ENCODE results near the gene GPR17. TPM values are rescaled to one million over a fixed set of nuclear protein-coding genes. Genes with fewer than 3 reads are reported as not detected.

The GPR17 gene
- polyA plus RNA-seq, 2 donors: 0.26 to 1.6 TPM

DNA sequence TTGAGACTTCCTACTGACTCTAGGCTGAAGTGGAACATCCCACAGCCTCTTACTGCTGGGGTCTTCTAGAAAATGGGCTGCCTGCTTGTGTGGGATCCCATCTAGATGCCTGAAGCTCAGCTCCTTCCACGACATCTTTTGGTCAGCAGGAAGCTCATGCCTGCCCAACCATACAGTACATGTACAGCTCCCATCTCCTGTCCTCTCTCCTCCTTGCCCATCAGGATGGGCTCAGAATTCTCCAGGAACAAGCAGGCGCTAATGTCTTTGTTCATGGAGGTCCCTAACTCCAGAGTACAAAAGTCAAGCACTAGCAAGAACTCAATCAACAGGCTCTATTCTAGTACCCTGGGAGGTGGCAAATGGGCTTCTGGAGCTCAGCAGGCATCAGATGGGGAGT, 31.7 kb upstream of the GPR17 start:
- H3K36me3 ChIP-seq (ENCODE audit: control insufficient read depth in 2 of 2, insufficient read depth in 2 of 2, low read length in 1 of 2): no peaks in the 10 kb centered on the region
- no peak overlapping the region for H3K4me3 ChIP-seq (ENCODE audit: low read depth in 1 of 2, low read length in 2 of 2)
- H3K9me3 ChIP-seq (ENCODE audit: control insufficient read depth in 2 of 2, insufficient read depth in 1 of 2, low read depth in 1 of 2, low read length in 1 of 2): peaks cover 3 to 9% of the 10 kb centered on the region in 2 donors
- H3K27me3 ChIP-seq (ENCODE audit: control insufficient read depth in 1 of 2, insufficient read depth in 2 of 2, low read length in 2 of 2): no peaks in the 10 kb centered on the region
- H3K27ac ChIP-seq (ENCODE audit: low read depth in 2 of 2, low read length in 1 of 2): no peak overlapping the region
- no peaks in the 10 kb centered on the region for H3K4me1 ChIP-seq (ENCODE audit: control insufficient read depth in 2 of 2, insufficient read depth in 2 of 2, low read length in 1 of 2)
- 87 to 88% methylated on average over 2 of the region's 2 CpGs for WGBS, 2 donors

DNA sequence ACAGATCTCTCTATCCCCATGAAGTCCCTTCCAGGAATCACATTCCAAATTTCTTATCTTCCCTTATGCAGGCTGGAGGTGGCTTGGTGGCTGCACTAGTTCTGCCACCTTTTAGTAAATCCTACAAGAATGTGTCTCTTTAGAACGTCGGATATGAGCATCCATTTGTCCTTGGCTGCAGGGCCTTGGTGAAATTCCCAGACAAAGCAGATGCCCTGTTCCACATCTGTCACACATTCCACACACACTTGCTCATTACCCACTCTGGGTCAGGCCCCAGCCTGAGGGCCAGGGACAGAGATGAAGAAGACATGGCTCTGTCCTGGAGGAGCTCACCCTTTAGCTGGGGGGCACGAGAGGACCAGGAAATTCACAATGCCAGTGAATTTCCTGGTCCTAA, 31.2 kb upstream of the GPR17 start:
- H3K4me1 ChIP-seq (ENCODE audit: control insufficient read depth in 2 of 2, insufficient read depth in 2 of 2, low read length in 1 of 2): no peaks in the 10 kb centered on the region
- peaks cover 3 to 9% of the 10 kb centered on the region in 2 donors for H3K9me3 ChIP-seq (ENCODE audit: control insufficient read depth in 2 of 2, insufficient read depth in 1 of 2, low read depth in 1 of 2, low read length in 1 of 2)
- no peaks in the 10 kb centered on the region for H3K36me3 ChIP-seq (ENCODE audit: control insufficient read depth in 2 of 2, insufficient read depth in 2 of 2, low read length in 1 of 2)
- H3K4me3 ChIP-seq (ENCODE audit: low read depth in 1 of 2, low read length in 2 of 2): no peak overlapping the region
- WGBS, 2 donors: 58 to 60% methylated on average over 3 of the region's 3 CpGs
- no peak overlapping the region for H3K27ac ChIP-seq (ENCODE audit: low read depth in 2 of 2, low read length in 1 of 2)
- H3K27me3 ChIP-seq (ENCODE audit: control insufficient read depth in 1 of 2, insufficient read depth in 2 of 2, low read length in 2 of 2): no peaks in the 10 kb centered on the region

DNA sequence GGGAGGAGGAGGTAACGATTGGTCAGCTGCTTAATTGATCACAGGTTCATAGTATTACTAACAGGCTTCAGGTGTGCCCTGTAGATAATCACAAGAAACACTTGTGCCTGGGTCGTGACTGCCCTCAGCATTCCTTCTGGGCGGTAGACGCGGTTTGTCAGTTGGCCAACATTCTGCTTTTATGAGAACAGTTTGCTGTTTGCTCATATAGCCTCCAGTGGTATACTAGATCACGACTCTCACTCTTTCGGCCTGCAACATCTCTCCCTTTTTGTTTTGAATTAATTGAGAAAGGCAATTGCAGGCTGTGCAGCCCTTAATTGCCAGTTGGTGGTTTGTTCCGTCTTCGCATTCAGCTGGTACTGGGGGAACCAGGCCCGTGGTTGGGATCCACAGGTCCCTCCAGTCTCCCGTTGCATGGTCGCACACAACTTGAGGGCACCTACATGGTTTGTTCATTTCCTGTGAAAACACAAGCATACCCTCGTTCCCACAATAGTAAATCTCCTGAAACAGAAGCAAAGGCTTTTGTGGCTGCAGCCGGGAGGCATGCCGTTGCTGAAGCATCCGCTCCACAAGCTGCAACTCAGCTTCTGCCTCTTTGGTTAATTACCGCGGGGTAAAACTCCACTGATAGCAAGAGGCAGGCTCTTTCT, 30.3 kb upstream of the GPR17 start:
- Histone ChIP-seq H3K4me1 (ENCODE audit: control insufficient read depth in 2 of 2, insufficient read depth in 2 of 2, low read length in 1 of 2) (no peaks in the 10 kb centered on the region), H3K36me3 (ENCODE audit: control insufficient read depth in 2 of 2, insufficient read depth in 2 of 2, low read length in 1 of 2) (no peaks in the 10 kb centered on the region)
- whole genome bisulfite sequencing, 2 donors: 68 to 76% methylated on average over 18 of the region's 18 CpGs

DNA sequence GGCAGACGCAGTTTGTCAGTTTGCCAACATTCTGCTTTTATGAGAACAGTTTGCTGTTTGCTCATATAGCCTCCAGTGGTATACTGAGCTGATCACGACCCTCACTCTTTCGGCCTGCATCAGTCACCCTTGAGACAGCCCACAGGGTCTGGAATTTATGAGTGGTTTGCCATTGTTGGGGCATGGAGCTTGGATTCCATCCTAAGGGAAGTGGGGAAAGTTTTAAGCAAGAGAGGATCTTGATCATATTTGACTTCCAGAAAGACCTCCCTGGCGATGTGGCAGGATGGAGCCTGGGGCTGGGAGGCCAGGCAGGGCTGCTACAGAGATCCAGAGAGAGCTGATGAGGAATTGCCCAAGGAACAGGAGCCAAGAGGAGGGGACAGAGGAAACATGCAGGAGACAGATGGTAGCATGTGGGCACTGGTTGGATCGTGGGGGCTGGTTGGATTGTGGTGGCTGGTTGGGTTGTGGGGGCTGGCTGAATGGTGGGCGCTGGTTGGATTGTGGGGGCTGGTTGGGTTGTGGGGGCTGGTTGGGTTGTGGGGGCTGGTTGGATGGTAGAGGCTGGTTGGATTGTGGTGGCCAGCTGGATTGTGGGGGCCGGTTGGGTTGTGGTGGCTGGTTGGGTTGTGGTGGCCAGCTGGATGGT, 27.3 kb upstream of the GPR17 start:
- H3K27me3 ChIP-seq (ENCODE audit: control insufficient read depth in 1 of 2, insufficient read depth in 2 of 2, low read length in 2 of 2): no peaks in the 10 kb centered on the region
- no peaks in the 10 kb centered on the region for H3K4me1 ChIP-seq (ENCODE audit: control insufficient read depth in 2 of 2, insufficient read depth in 2 of 2, low read length in 1 of 2)
- H3K27ac ChIP-seq (ENCODE audit: low read depth in 2 of 2, low read length in 1 of 2): no peak overlapping the region
- H3K4me3 ChIP-seq (ENCODE audit: low read depth in 1 of 2, low read length in 2 of 2): no peak overlapping the region
- WGBS, 2 donors: 73 to 74% methylated on average over 7 of the region's 7 CpGs
- H3K36me3 ChIP-seq (ENCODE audit: control insufficient read depth in 2 of 2, insufficient read depth in 2 of 2, low read length in 1 of 2): no peaks in the 10 kb centered on the region
- H3K9me3 ChIP-seq (ENCODE audit: control insufficient read depth in 2 of 2, insufficient read depth in 1 of 2, low read depth in 1 of 2, low read length in 1 of 2): no peaks in the 10 kb centered on the region

More for the DNA sequence above, 30.3 kb upstream of the GPR17 start:
- H3K9me3 ChIP-seq (ENCODE audit: control insufficient read depth in 2 of 2, insufficient read depth in 1 of 2, low read depth in 1 of 2, low read length in 1 of 2): peaks cover 3 to 9% of the 10 kb centered on the region in 2 donors
- no peak overlapping the region for H3K4me3 ChIP-seq (ENCODE audit: low read depth in 1 of 2, low read length in 2 of 2)
- H3K27ac ChIP-seq (ENCODE audit: low read depth in 2 of 2, low read length in 1 of 2): no peak overlapping the region
- no peaks in the 10 kb centered on the region for H3K27me3 ChIP-seq (ENCODE audit: control insufficient read depth in 1 of 2, insufficient read depth in 2 of 2, low read length in 2 of 2)

DNA sequence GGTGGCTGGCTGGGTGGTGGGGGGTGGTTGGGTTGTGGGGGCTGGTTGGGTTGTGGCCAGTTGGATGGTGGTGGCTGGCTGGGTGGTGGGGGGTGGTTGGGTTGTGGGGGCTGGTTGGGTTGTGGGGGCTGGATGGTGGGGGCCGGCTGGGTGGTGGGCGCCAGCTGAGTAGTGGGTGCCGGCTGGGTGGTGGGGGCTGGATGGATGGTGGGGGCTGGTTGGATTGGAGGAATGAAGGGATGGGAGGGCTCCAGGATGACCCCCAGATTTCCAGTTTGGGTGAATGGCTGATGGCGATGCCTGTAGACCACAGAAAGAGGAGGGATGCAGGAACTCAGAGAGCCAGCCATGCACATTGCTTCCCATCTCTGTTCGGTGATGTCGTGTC, 26.8 kb upstream of the GPR17 start:
- WGBS, 2 donors: 95 to 97% methylated on average over 6 of the region's 6 CpGs
- H3K9me3 ChIP-seq (ENCODE audit: control insufficient read depth in 2 of 2, insufficient read depth in 1 of 2, low read depth in 1 of 2, low read length in 1 of 2): no peaks in the 10 kb centered on the region
- no peaks in the 10 kb centered on the region for H3K4me1 ChIP-seq (ENCODE audit: control insufficient read depth in 2 of 2, insufficient read depth in 2 of 2, low read length in 1 of 2)
- no peak overlapping the region for H3K27ac ChIP-seq (ENCODE audit: low read depth in 2 of 2, low read length in 1 of 2)
- no peaks in the 10 kb centered on the region for H3K36me3 ChIP-seq (ENCODE audit: control insufficient read depth in 2 of 2, insufficient read depth in 2 of 2, low read length in 1 of 2)
- no peaks in the 10 kb centered on the region for H3K27me3 ChIP-seq (ENCODE audit: control insufficient read depth in 1 of 2, insufficient read depth in 2 of 2, low read length in 2 of 2)
- no peak overlapping the region for H3K4me3 ChIP-seq (ENCODE audit: low read depth in 1 of 2, low read length in 2 of 2)

DNA sequence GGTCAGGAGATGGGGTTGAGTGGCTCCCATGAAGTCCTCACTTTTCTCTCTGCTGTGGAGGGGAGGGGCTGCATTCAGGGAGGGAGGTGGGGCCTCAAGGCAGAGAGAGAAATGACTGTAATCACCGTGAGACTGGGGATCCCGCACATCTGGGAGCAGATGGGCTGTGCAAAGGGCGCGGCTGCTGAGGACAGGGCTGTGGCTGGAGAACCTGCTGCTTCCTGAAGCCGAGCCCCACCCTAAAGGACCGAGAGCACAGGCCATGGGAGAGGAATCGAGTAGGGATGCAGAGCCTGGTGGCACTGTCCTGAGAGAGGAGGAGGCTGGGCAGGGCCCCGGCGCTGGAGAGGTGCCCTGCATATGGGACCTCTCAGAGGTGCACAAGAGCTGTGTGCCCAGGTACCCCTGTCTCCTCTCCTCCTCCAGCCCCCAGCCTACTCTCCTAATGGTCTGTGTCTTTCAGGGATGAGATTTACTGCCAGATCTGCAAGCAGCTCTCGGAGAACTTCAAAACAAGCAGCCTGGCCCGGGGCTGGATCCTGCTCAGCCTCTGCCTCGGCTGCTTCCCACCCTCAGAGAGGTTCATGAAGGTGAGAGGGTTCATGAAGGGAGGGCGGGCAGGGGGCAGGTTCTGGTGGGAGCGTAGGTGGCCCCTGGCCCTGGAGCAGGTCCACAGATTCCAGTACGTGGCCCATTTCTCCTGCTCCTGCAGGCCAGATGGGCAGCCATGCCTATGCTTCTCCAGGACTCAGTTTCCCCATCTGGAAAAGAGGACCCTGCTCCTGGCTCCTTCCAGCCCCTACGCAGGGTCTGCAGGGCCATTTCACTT, 25.9 kb upstream of the GPR17 start:
- H3K4me3 ChIP-seq (ENCODE audit: low read depth in 1 of 2, low read length in 2 of 2): no peak overlapping the region
- no peak overlapping the region for H3K27ac ChIP-seq (ENCODE audit: low read depth in 2 of 2, low read length in 1 of 2)
- 67 to 72% methylated on average over 16 of the region's 16 CpGs for WGBS, 2 donors
- H3K9me3 ChIP-seq (ENCODE audit: control insufficient read depth in 2 of 2, insufficient read depth in 1 of 2, low read depth in 1 of 2, low read length in 1 of 2): no peaks in the 10 kb centered on the region
- H3K27me3 ChIP-seq (ENCODE audit: control insufficient read depth in 1 of 2, insufficient read depth in 2 of 2, low read length in 2 of 2): no peaks in the 10 kb centered on the region
- H3K36me3 ChIP-seq (ENCODE audit: control insufficient read depth in 2 of 2, insufficient read depth in 2 of 2, low read length in 1 of 2): no peaks in the 10 kb centered on the region
- no peaks in the 10 kb centered on the region for H3K4me1 ChIP-seq (ENCODE audit: control insufficient read depth in 2 of 2, insufficient read depth in 2 of 2, low read length in 1 of 2)

DNA sequence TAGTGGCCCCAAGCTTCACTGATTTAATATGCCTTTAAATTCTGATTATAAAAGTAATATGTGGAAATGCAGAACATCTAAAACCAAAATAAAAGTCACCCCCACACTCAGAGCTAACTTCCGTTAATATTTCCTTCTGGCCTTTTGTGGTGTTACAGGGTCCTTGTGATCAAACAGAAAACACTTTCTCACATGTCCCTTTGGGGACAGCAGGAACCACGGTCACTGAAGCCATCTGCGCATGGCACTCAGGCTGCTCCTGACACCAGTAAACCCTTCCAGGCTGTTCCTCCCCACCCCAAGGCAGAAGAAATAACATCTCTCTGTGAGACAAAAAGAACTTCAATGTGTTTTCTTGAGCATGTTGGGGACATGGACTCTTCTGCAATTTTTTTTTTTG, 25.1 kb upstream of the GPR17 start:
- WGBS, 2 donors: 79 to 81% methylated on average over 3 of the region's 3 CpGs
- no peaks in the 10 kb centered on the region for H3K4me1 ChIP-seq (ENCODE audit: control insufficient read depth in 2 of 2, insufficient read depth in 2 of 2, low read length in 1 of 2)
- H3K9me3 ChIP-seq (ENCODE audit: control insufficient read depth in 2 of 2, insufficient read depth in 1 of 2, low read depth in 1 of 2, low read length in 1 of 2): no peaks in the 10 kb centered on the region
- no peak overlapping the region for H3K27ac ChIP-seq (ENCODE audit: low read depth in 2 of 2, low read length in 1 of 2)
- no peaks in the 10 kb centered on the region for H3K36me3 ChIP-seq (ENCODE audit: control insufficient read depth in 2 of 2, insufficient read depth in 2 of 2, low read length in 1 of 2)
- no peak overlapping the region for H3K4me3 ChIP-seq (ENCODE audit: low read depth in 1 of 2, low read length in 2 of 2)
- no peaks in the 10 kb centered on the region for H3K27me3 ChIP-seq (ENCODE audit: control insufficient read depth in 1 of 2, insufficient read depth in 2 of 2, low read length in 2 of 2)

DNA sequence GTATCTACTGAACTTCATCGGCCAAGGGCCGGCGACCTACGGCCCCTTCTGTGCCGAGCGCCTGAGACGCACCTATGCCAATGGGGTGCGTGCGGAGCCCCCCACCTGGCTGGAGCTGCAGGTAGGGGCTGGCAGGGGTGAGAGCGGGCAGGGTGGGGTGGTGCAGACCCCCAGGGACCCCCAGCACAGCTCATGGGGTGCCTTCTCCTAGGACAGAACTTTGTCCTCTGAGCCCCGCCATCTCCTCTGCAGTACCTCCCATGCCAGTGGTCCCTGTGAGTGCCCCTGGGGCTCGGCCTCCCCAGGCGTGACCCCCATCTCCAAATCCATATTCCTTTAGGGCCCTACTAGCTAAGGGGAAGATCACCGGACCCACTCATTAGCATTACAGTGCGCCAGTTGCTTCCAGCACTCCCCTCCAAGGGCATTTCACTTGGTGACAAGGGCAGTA, 23.9 kb upstream of the GPR17 start:
- Histone ChIP-seq H3K4me3 (ENCODE audit: low read depth in 1 of 2, low read length in 2 of 2) (no peak overlapping the region), H3K27ac (ENCODE audit: low read depth in 2 of 2, low read length in 1 of 2) (no peak overlapping the region), H3K36me3 (ENCODE audit: control insufficient read depth in 2 of 2, insufficient read depth in 2 of 2, low read length in 1 of 2) (no peaks in the 10 kb centered on the region), H3K27me3 (ENCODE audit: control insufficient read depth in 1 of 2, insufficient read depth in 2 of 2, low read length in 2 of 2) (no peaks in the 10 kb centered on the region), H3K9me3 (ENCODE audit: control insufficient read depth in 2 of 2, insufficient read depth in 1 of 2, low read depth in 1 of 2, low read length in 1 of 2) (no peaks in the 10 kb centered on the region), H3K4me1 (ENCODE audit: control insufficient read depth in 2 of 2, insufficient read depth in 2 of 2, low read length in 1 of 2) (no peaks in the 10 kb centered on the region)
- 94 to 96% methylated on average over 15 of the region's 15 CpGs for WGBS, 2 donors

DNA sequence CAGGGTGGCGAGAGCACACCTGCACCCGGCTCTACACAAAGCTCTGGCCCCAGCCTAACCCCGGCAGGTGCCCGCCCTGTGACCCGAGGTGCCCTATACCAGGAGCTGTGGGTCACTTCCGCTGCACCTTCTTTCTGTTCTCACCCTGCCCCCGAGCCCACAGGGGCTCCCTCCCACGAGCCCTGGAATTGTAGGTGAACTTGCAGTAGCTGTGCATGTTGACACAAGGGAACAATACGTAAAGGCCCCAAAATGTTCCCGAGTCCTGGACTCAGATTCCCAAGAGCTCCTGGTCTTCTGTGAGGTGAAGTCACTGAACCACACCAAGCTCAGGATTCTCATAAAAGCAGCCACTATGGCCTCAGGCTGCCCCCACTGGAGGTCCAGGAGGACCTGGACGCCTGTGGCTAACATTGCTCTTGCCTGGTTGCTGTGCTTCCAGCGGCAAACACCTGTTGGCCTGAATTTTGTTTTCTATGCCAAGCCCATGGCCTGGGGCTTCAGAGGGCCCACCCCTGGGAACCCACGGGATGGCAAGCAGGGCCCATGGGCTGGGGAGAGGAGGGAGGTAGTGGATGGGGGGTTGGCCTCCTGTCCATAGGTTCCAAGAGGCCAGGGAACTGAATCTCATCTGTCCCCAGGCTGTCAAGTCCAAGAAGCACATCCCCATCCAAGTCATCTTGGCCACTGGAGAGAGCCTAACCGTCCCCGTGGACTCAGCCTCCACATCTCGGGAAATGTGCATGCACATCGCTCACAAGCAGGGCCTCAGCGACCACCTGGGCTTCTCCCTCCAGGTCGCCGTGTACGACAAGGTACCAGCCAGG, 23.2 kb upstream of the GPR17 start:
- WGBS, 2 donors: 82 to 85% methylated on average over 21 of the region's 21 CpGs
- H3K36me3 ChIP-seq (ENCODE audit: control insufficient read depth in 2 of 2, insufficient read depth in 2 of 2, low read length in 1 of 2): no peaks in the 10 kb centered on the region
- H3K27ac ChIP-seq (ENCODE audit: low read depth in 2 of 2, low read length in 1 of 2): no peak overlapping the region
- no peaks in the 10 kb centered on the region for H3K4me1 ChIP-seq (ENCODE audit: control insufficient read depth in 2 of 2, insufficient read depth in 2 of 2, low read length in 1 of 2)
- no peaks in the 10 kb centered on the region for H3K9me3 ChIP-seq (ENCODE audit: control insufficient read depth in 2 of 2, insufficient read depth in 1 of 2, low read depth in 1 of 2, low read length in 1 of 2)
- H3K4me3 ChIP-seq (ENCODE audit: low read depth in 1 of 2, low read length in 2 of 2): no peak overlapping the region
- H3K27me3 ChIP-seq (ENCODE audit: control insufficient read depth in 1 of 2, insufficient read depth in 2 of 2, low read length in 2 of 2): no peaks in the 10 kb centered on the region

Measured in esophagus (tissue), 2 donors.